PC-3 (cell line): ENCODE measurements around the gene NLE1. TPM values are rescaled to one million over a fixed set of nuclear protein-coding genes. Genes with fewer than 3 reads are reported as not detected.

Experiments used
- ATAC-seq: fragments of 200-7000 bp; cut with Tn5 transposase; 2 replicates; pipeline ENCODE4 v1.9.1; 2020; ENCODE audit warnings: mild to moderate bottlenecking, moderate library complexity
- BruUV-seq: library from RNA; stranded (reverse); fragments of 400-500 nt; replicated peaks from 2 replicates; lab custom pipeline; 2021; lab: Mats Ljungman, UMichigan
- CTCF ChIA-PET: fragments of 300-600 bp; sonication (Branson Sonifier 250); formaldehyde crosslinking; loops from one replicate; lab custom pipeline; 2022; ENCODE audit warnings: antibody characterized with exemption; lab: Charles Lee
- POLR2A ChIA-PET: fragments of 300-600 bp; sonication (Branson Sonifier 250); formaldehyde crosslinking; loops from one replicate; lab custom pipeline; 2022; ENCODE audit warnings: antibody characterized with exemption; ENCODE audit not compliant: unreplicated experiment; lab: Charles Lee
- DNase-seq: peaks from one replicate; pipeline ENCODE4 v3.0.0-alpha.2; 2015
- H2AFZ ChIP-seq: fragments of 300-600 bp; sonication (generic); 2 replicates; pipeline ENCODE4 v1.6.0; 2016; ENCODE audit warnings: antibody characterized with exemption, low read length
- H3F3A ChIP-seq: fragments of 300-600 bp; sonication (generic); one replicate; pipeline ENCODE4 v1.6.0; 2017; ENCODE audit warnings: antibody characterized with exemption, low read length, control low read depth, mild to moderate bottlenecking; ENCODE audit not compliant: unreplicated experiment
- H3K27ac ChIP-seq: fragments of 300-600 bp; sonication (generic); 2 replicates; pipeline ENCODE4 v1.5.1; 2016; ENCODE audit warnings: mild to moderate bottlenecking, low read length
- H3K27me3 ChIP-seq: fragments of 300-600 bp; sonication (generic); 2 replicates; pipeline ENCODE4 v1.6.1; 2016; ENCODE audit warnings: low read length, mixed read lengths
- H3K36me3 ChIP-seq: fragments of 300-600 bp; sonication (generic); 2 replicates; pipeline ENCODE4 v1.6.1; 2016; ENCODE audit warnings: low read depth, mixed run types, low read length, mixed read lengths
- H3K4me1 ChIP-seq: fragments of 300-600 bp; sonication (generic); 2 replicates; pipeline ENCODE4 v1.5.1; 2016; ENCODE audit warnings: low read length; ENCODE audit not compliant: insufficient read depth
- H3K4me2 ChIP-seq: fragments of 300-600 bp; sonication (generic); 2 replicates; pipeline ENCODE4 v1.6.0; 2016; ENCODE audit warnings: low read length
- H3K4me3 ChIP-seq: fragments of 300-600 bp; sonication (generic); 2 replicates; pipeline ENCODE4 v1.5.1; 2016; ENCODE audit warnings: mild to moderate bottlenecking, low read length, mixed read lengths
- H3K79me2 ChIP-seq: fragments of 300-600 bp; sonication (generic); 2 replicates; pipeline ENCODE4 v1.6.1; 2017; ENCODE audit warnings: low read length, mixed read lengths
- H3K9ac ChIP-seq: fragments of 300-600 bp; sonication (generic); 2 replicates; pipeline ENCODE4 v1.6.0; 2016; ENCODE audit warnings: mild to moderate bottlenecking, low read length
- H3K9me2 ChIP-seq: fragments of 300-600 bp; sonication (generic); replicated peaks from 2 replicates; pipeline ENCODE4 v1.6.1; 2016; ENCODE audit warnings: mixed run types, low read length, mixed read lengths
- H3K9me3 ChIP-seq: fragments of 300-600 bp; sonication (generic); 2 replicates; pipeline ENCODE4 v1.6.1; 2016; ENCODE audit warnings: low read length, mixed read lengths
- H4K20me1 ChIP-seq: fragments of 300-600 bp; sonication (generic); 2 replicates; pipeline ENCODE4 v1.6.1; 2016; ENCODE audit warnings: low read length, mixed read lengths
- CTCF ChIP-seq: fragments of 300-600 bp; sonication (generic); conservative IDR thresholded peaks from 2 replicates; pipeline ENCODE4 v1.5.1; 2017; ENCODE audit warnings: antibody characterized with exemption, low read depth, mild to moderate bottlenecking, low read length
- EZH2 ChIP-seq: fragments of 300-600 bp; sonication (generic); IDR thresholded peaks from one replicate; pipeline ENCODE4 v1.6.1; 2017; ENCODE audit warnings: antibody characterized with exemption, mild to moderate bottlenecking, low read length; ENCODE audit not compliant: unreplicated experiment
- EZH2phosphoT487 ChIP-seq: fragments of 300-600 bp; sonication (generic); IDR thresholded peaks from 2 replicates; pipeline ENCODE4 v1.6.1; 2018; ENCODE audit warnings: mild to moderate bottlenecking, antibody characterized with exemption, low read length, borderline replicate concordance
- intact Hi-C: fragments of 100-400 bp; cut with micrococcal nuclease; formaldehyde crosslinking; loops from 2 replicates; pipeline ENCODE4 v1.9.0; 2023
- total RNA-seq: library from RNA; depleted of rRNA; stranded (reverse); fragments of >200 nt; gene quantifications from 2 replicates; pipeline ENCODE4 v1.2.3, GENCODE V29; 2014

The NLE1 gene
- total RNA-seq, 1 experiment from 2014 or later = 18.6 TPM

GRCh38 chr17:35104844-35105450, 37.2 kb downstream of the NLE1 start:
- no peaks in the 10 kb centered on the region for H3K9me2 ChIP-seq
- TF ChIP-seq CTCF (no peak), EZH2 (no peak), EZH2phosphoT487 (no peak)
- ATAC-seq (no peak), DNase-seq (no peak)
- no peaks in the 10 kb centered on the region for H3F3A ChIP-seq
- no peaks in the 10 kb centered on the region for H3K79me2 ChIP-seq
- ChIA-PET CTCF (no interaction called here), POLR2A (no interaction called here)
- H3K9me3 ChIP-seq = no peaks in the 10 kb centered on the region
- no peak overlapping the region for H2AFZ ChIP-seq
- intact Hi-C loops = no loop called here
- no peaks in the 10 kb centered on the region for H4K20me1 ChIP-seq
- no peaks in the 10 kb centered on the region for H3K27me3 ChIP-seq
- H3K9ac ChIP-seq = no peak overlapping the region
- no TSS peak for BruUV-seq
- no peak overlapping the region for H3K4me3 ChIP-seq
- peaks cover 7% of the 10 kb centered on the region; the same call in 1 of the 2 replicates for H3K36me3 ChIP-seq
- no peak overlapping the region for H3K27ac ChIP-seq
- no peaks in the 10 kb centered on the region for H3K4me1 ChIP-seq
- no peak overlapping the region for H3K4me2 ChIP-seq

GRCh38 chr17:35103271-35103670, 38.8 kb downstream of the NLE1 start:
- Histone ChIP-seq H3K9me3 (no peaks in the 10 kb centered on the region), H2AFZ (no peak overlapping the region), H3K36me3 (peaks cover 11% of the 10 kb centered on the region; the same call in 1 of the 2 replicates), H3K9ac (no peak overlapping the region), H3K9me2 (no peaks in the 10 kb centered on the region), H3F3A (no peaks in the 10 kb centered on the region), H3K27me3 (no peaks in the 10 kb centered on the region), H3K4me2 (no peak overlapping the region), H3K27ac (no peak overlapping the region), H3K4me1 (no peaks in the 10 kb centered on the region), H3K79me2 (no peaks in the 10 kb centered on the region), H3K4me3 (no peak overlapping the region), H4K20me1 (no peaks in the 10 kb centered on the region)
- CTCF ChIA-PET = interaction anchor here (1.3 kb wide), 1 partner anchor 16 kb away, joined by 5 read pairs; no protein-coding TSS in a partner anchor
- no peak for TF ChIP-seq EZH2phosphoT487
- no peak for TF ChIP-seq CTCF
- no peak for TF ChIP-seq EZH2
- BruUV-seq = no TSS peak
- intact Hi-C loops = no loop called here
- POLR2A ChIA-PET = no interaction called here
- no peak for DNase-seq
- ATAC-seq = no peak

GRCh38 chr17:35101725-35102124, 40.4 kb downstream of the NLE1 start:
- no peaks in the 10 kb centered on the region for H3K9me3 ChIP-seq

More at GRCh38 chr17:35101725-35102124, 40.4 kb downstream of the NLE1 start:
- Histone ChIP-seq H3K4me3 (no peak overlapping the region), H3K4me1 (no peaks in the 10 kb centered on the region), H3K4me2 (no peak overlapping the region), H3K27me3 (no peaks in the 10 kb centered on the region), H3K9ac (no peak overlapping the region), H3K27ac (no peak overlapping the region), H3K9me2 (no peaks in the 10 kb centered on the region), H4K20me1 (no peaks in the 10 kb centered on the region), H2AFZ (no peak overlapping the region), H3K36me3 (peaks cover 11% of the 10 kb centered on the region; the same call in 1 of the 2 replicates), H3F3A (no peaks in the 10 kb centered on the region), H3K79me2 (no peaks in the 10 kb centered on the region)
- ChIA-PET CTCF (no interaction called here), POLR2A (no interaction called here)
- ATAC-seq = no peak
- no peak for TF ChIP-seq CTCF
- TF ChIP-seq EZH2phosphoT487 = no peak
- no TSS peak for BruUV-seq
- no peak for DNase-seq
- intact Hi-C loops = no loop called here
